Brain microvascular endothelial cell (primary cell): ENCODE measurements around the gene ADAMTSL5.
"Not testable (repeated sequence)": the region's sequence is repeated elsewhere in the genome, so short reads cannot be mapped to it uniquely, and the experiment has no call there.

Experiments
- DNase-seq: peaks from one replicate; pipeline ENCODE4 v3.0.0-alpha.2; 2020
- H3K27ac ChIP-seq: fragments of 250-450 bp; sonication (Bioruptor Pico); 2 replicates; pipeline ENCODE4 v1.5.1; 2020; ENCODE audit warnings: mild to moderate bottlenecking, moderate library complexity
- H3K27me3 ChIP-seq: fragments of 250-450 bp; sonication (Bioruptor Pico); replicated peaks from 2 replicates; pipeline ENCODE4 v1.5.1; 2020; ENCODE audit warnings: mild to moderate bottlenecking
- H3K36me3 ChIP-seq: fragments of 250-450 bp; sonication (Bioruptor Pico); replicated peaks from 2 replicates; pipeline ENCODE4 v1.5.1; 2020; ENCODE audit warnings: mild to moderate bottlenecking
- H3K4me3 ChIP-seq: 2 replicates; pipeline ENCODE4 v1.5.1; 2011; ENCODE audit warnings: low read depth, mild to moderate bottlenecking, control low read depth, low read length, moderate library complexity
- in situ Hi-C: cut with HindIII; loops from 2 replicates; pipeline ENCODE4 v1.10.0; 2017; ENCODE audit warnings: low sequenced_read_pairs, low pct_ligation_motif_present
- TF ChIP-seq, protein P1 (sequence below): IDR thresholded peaks from 2 replicates; pipeline ENCODE4 v1.5.1; 2011; ENCODE audit warnings: low read depth, mild to moderate bottlenecking, moderate library complexity, low read length, control low read depth, inconsistent platforms; ENCODE audit errors: missing control alignments

ADAMTSL5 gene

DNA sequence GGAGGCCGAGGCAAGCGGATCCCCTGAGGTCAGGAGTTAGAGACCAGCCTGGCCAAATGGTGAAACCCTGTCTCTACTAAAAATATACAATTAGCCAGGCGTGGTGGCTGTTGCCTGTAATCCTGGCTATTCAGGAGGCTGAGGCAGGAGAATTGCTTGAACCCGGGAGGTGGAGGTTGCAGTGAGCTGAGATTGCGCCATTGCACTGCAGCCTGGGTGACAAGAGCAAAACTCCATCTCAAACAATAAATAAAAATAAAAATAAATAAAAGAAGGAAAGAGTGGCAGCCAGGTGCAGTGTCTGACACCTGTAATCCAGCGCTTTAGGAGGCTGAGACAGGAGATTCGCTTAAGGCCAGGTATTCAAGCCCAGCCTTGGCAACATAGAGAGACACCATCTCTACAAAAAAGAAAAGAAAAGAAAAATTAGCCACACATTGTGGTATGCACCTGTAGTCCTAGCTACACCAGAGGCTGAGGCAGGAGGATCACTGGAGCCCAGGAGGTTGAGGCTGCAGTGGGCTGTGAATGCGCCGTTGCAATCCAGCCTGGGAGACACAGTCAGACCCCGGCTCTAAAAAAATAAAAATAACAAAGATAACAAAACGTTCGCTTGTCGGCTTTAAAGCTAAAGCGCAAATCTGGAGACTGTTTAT lies 10.3 kb downstream of the ADAMTSL5 start:
- in situ Hi-C loops: no loop called here
- H3K4me3 ChIP-seq: no peak overlapping the region
- no peaks in the 10 kb centered on the region for H3K36me3 ChIP-seq
- TF ChIP-seq, protein P1, sequence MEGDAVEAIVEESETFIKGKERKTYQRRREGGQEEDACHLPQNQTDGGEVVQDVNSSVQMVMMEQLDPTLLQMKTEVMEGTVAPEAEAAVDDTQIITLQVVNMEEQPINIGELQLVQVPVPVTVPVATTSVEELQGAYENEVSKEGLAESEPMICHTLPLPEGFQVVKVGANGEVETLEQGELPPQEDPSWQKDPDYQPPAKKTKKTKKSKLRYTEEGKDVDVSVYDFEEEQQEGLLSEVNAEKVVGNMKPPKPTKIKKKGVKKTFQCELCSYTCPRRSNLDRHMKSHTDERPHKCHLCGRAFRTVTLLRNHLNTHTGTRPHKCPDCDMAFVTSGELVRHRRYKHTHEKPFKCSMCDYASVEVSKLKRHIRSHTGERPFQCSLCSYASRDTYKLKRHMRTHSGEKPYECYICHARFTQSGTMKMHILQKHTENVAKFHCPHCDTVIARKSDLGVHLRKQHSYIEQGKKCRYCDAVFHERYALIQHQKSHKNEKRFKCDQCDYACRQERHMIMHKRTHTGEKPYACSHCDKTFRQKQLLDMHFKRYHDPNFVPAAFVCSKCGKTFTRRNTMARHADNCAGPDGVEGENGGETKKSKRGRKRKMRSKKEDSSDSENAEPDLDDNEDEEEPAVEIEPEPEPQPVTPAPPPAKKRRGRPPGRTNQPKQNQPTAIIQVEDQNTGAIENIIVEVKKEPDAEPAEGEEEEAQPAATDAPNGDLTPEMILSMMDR: no peak
- H3K27me3 ChIP-seq: peaks cover 20% of the 10 kb centered on the region
- H3K27ac ChIP-seq: no peak overlapping the region
- no peak for DNase-seq

DNA sequence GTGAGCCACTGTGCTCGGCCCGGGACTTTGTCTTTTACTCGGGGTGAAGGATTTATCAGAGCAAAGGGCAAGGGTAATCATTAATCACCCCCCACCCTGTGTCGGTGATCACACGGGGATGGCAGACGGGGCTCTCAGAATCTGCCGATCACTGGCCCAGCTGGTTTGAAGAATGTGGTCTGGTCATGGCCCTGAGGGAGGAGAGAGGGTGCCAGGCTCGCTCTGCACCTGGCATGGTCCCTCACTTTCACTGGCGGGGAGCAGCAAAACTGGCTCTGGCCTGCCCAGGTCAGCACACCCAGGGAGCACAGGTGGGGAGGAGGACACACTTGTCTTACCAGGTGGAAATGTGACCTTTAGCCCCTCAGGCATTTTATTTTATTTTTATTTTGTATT lies 11.6 kb downstream of the ADAMTSL5 start:
- H3K4me3 ChIP-seq: no peak overlapping the region
- no peak overlapping the region for H3K27ac ChIP-seq
- H3K27me3 ChIP-seq: peaks cover 20% of the 10 kb centered on the region
- DNase-seq: no peak
- in situ Hi-C loops: no loop called here
- TF ChIP-seq, protein P1: no peak
- no peaks in the 10 kb centered on the region for H3K36me3 ChIP-seq

DNA sequence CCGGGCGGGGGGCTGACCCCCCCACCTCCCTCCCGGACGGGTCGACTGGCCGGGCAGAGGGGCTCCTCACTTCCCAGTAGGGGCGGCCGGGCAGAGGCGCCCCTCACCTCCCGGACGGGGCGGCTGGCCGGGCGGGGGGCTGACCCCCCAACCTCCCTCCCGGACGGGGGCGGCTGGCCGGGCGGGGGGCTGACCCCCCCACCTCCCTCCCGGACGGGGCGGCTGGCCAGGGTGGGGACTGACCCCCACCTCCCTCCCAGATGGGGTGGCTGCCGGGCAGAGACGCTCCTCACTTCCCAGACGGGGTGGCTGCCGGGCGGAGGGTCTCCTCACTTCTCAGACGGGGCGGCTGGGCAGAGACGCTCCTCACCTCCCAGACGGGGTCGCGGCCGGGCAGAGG lies 13.6 kb downstream of the ADAMTSL5 start:
- DNase-seq, H3K36me3 ChIP-seq, in situ Hi-C loops, H3K27ac ChIP-seq, H3K4me3 ChIP-seq: not testable (repeated sequence)
- peaks cover 19% of the 10 kb centered on the region for H3K27me3 ChIP-seq

DNA sequence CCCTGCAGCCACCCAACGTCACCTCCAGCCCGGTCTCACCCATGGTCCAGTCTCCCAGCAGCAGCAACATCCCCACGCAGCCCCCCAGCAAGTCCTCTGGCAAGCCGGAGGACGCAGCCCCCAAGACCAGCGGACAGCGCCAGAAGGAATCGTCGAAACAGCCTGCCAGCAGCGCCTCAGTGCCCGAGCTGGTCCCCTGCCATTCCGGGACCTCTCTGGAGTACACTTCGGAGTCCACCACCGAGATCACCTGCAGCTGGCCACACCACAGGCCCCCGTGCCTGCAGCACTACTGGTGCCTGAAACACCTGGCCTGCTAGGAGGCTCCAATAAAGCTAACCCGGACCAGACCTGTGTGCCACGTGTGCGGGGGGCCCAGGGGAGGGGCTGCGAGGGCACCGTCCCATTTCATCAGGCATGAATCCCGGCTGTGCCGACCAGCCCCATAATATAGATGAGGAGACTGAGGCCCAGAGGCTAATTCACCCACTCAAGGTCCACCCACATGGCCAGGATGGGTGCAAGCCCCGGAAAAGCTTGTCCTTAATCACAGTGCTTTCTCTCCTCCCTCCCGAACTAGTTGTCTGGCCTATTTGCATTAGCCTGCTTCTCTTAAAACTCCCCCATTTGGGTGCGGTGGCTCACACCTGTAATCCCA lies 15.1 kb downstream of the ADAMTSL5 start:
- TF ChIP-seq, protein P1: no peak

DNA sequence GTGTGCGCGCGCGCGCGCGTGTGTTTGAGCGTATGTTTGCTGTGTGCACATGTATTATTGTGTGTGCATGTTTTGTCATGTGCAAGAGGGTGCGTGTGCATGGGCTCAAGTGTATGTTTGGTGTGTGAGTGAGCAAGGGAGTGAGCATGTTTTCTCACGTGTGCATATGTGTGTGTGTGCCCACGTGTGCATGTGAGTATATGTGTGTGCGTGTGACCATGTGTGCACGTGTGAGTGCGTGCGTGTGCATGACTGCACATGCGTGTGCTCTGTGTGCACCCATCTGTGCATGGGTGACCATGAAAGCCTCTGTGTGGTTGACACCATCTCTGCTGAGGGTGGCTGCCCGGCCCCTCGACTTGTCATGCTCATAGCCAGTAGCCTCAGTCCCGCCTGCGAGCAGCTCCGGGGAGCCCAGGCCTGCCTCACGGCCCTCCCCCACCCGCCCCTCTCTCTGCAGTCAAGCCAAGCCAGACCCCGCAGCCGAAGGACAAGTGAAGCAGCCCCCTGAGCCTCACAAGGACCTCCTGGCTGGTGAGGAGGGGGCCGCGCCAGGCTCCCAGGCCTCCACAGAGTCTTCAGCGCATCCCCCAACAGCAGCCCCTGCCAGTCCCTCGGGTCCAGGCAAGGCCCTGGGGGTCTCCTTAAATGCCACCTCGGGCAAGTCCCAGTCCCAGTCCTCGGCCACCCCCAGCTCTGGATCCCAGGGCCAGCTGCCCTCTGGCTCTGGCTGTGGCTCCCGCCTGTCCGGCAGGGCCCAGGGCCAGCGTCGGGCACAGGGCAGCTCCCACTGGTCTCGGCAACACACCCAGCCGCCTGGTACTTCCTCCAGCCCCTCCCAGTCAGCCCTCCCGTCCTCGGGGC lies 15.9 kb downstream of the ADAMTSL5 start:
- Histone ChIP-seq H3K27me3 (no peaks in the 10 kb centered on the region), H3K36me3 (no peaks in the 10 kb centered on the region), H3K27ac (no peak overlapping the region), H3K4me3 (no peak overlapping the region)
- no peak for DNase-seq
- in situ Hi-C loops: no loop called here
- TF ChIP-seq, protein P1: no peak

More for the DNA sequence above, 15.1 kb downstream of the ADAMTSL5 start:
- H3K27me3 ChIP-seq: peaks cover 3% of the 10 kb centered on the region
- no peaks in the 10 kb centered on the region for H3K36me3 ChIP-seq
- DNase-seq: no peak
- H3K4me3 ChIP-seq: no peak overlapping the region
- in situ Hi-C loops: no loop called here
- H3K27ac ChIP-seq: no peak overlapping the region
